PC-3 (cell line): Measurements from ENCODE around the gene SSH3. TPM values are rescaled to one million over a fixed set of nuclear protein-coding genes. Genes with fewer than 3 reads are reported as not detected.

Source experiments
- ATAC-seq: fragments of 200-7000 bp; cut with Tn5 transposase; 2 replicates; pipeline ENCODE4 v1.9.1; 2020; ENCODE audit warnings: mild to moderate bottlenecking, moderate library complexity
- BruUV-seq: library from RNA; stranded (reverse); fragments of 400-500 nt; replicated peaks from 2 replicates; lab custom pipeline; 2021; lab: Mats Ljungman, UMichigan
- CTCF ChIA-PET: fragments of 300-600 bp; sonication (Branson Sonifier 250); formaldehyde crosslinking; loops from one replicate; lab custom pipeline; 2022; ENCODE audit warnings: antibody characterized with exemption; lab: Charles Lee
- POLR2A ChIA-PET: fragments of 300-600 bp; sonication (Branson Sonifier 250); formaldehyde crosslinking; loops from one replicate; lab custom pipeline; 2022; ENCODE audit warnings: antibody characterized with exemption; ENCODE audit not compliant: unreplicated experiment; lab: Charles Lee
- DNase-seq: peaks from one replicate; pipeline ENCODE4 v3.0.0-alpha.2; 2015
- H2AFZ ChIP-seq: fragments of 300-600 bp; sonication (generic); 2 replicates; pipeline ENCODE4 v1.6.0; 2016; ENCODE audit warnings: antibody characterized with exemption, low read length
- H3F3A ChIP-seq: fragments of 300-600 bp; sonication (generic); one replicate; pipeline ENCODE4 v1.6.0; 2017; ENCODE audit warnings: antibody characterized with exemption, low read length, control low read depth, mild to moderate bottlenecking; ENCODE audit not compliant: unreplicated experiment
- H3K27ac ChIP-seq: fragments of 300-600 bp; sonication (generic); 2 replicates; pipeline ENCODE4 v1.5.1; 2016; ENCODE audit warnings: mild to moderate bottlenecking, low read length
- H3K27me3 ChIP-seq: fragments of 300-600 bp; sonication (generic); 2 replicates; pipeline ENCODE4 v1.6.1; 2016; ENCODE audit warnings: low read length, mixed read lengths
- H3K36me3 ChIP-seq: fragments of 300-600 bp; sonication (generic); 2 replicates; pipeline ENCODE4 v1.6.1; 2016; ENCODE audit warnings: low read depth, mixed run types, low read length, mixed read lengths
- H3K4me1 ChIP-seq: fragments of 300-600 bp; sonication (generic); 2 replicates; pipeline ENCODE4 v1.5.1; 2016; ENCODE audit warnings: low read length; ENCODE audit not compliant: insufficient read depth
- H3K4me2 ChIP-seq: fragments of 300-600 bp; sonication (generic); 2 replicates; pipeline ENCODE4 v1.6.0; 2016; ENCODE audit warnings: low read length
- H3K4me3 ChIP-seq: fragments of 300-600 bp; sonication (generic); 2 replicates; pipeline ENCODE4 v1.5.1; 2016; ENCODE audit warnings: mild to moderate bottlenecking, low read length, mixed read lengths
- H3K79me2 ChIP-seq: fragments of 300-600 bp; sonication (generic); 2 replicates; pipeline ENCODE4 v1.6.1; 2017; ENCODE audit warnings: low read length, mixed read lengths
- H3K9ac ChIP-seq: fragments of 300-600 bp; sonication (generic); 2 replicates; pipeline ENCODE4 v1.6.0; 2016; ENCODE audit warnings: mild to moderate bottlenecking, low read length
- H3K9me2 ChIP-seq: fragments of 300-600 bp; sonication (generic); replicated peaks from 2 replicates; pipeline ENCODE4 v1.6.1; 2016; ENCODE audit warnings: mixed run types, low read length, mixed read lengths
- H3K9me3 ChIP-seq: fragments of 300-600 bp; sonication (generic); 2 replicates; pipeline ENCODE4 v1.6.1; 2016; ENCODE audit warnings: low read length, mixed read lengths
- H4K20me1 ChIP-seq: fragments of 300-600 bp; sonication (generic); 2 replicates; pipeline ENCODE4 v1.6.1; 2016; ENCODE audit warnings: low read length, mixed read lengths
- CTCF ChIP-seq: fragments of 300-600 bp; sonication (generic); conservative IDR thresholded peaks from 2 replicates; pipeline ENCODE4 v1.5.1; 2017; ENCODE audit warnings: antibody characterized with exemption, low read depth, mild to moderate bottlenecking, low read length
- EZH2 ChIP-seq: fragments of 300-600 bp; sonication (generic); IDR thresholded peaks from one replicate; pipeline ENCODE4 v1.6.1; 2017; ENCODE audit warnings: antibody characterized with exemption, mild to moderate bottlenecking, low read length; ENCODE audit not compliant: unreplicated experiment
- EZH2phosphoT487 ChIP-seq: fragments of 300-600 bp; sonication (generic); IDR thresholded peaks from 2 replicates; pipeline ENCODE4 v1.6.1; 2018; ENCODE audit warnings: mild to moderate bottlenecking, antibody characterized with exemption, low read length, borderline replicate concordance
- intact Hi-C: fragments of 100-400 bp; cut with micrococcal nuclease; formaldehyde crosslinking; loops from 2 replicates; pipeline ENCODE4 v1.9.0; 2023
- total RNA-seq: library from RNA; depleted of rRNA; stranded (reverse); fragments of >200 nt; gene quantifications from 2 replicates; pipeline ENCODE4 v1.2.3, GENCODE V29; 2014

SSH3 gene
- total RNA-seq, 1 experiment from 2014 or later: 35.1 TPM

DNA sequence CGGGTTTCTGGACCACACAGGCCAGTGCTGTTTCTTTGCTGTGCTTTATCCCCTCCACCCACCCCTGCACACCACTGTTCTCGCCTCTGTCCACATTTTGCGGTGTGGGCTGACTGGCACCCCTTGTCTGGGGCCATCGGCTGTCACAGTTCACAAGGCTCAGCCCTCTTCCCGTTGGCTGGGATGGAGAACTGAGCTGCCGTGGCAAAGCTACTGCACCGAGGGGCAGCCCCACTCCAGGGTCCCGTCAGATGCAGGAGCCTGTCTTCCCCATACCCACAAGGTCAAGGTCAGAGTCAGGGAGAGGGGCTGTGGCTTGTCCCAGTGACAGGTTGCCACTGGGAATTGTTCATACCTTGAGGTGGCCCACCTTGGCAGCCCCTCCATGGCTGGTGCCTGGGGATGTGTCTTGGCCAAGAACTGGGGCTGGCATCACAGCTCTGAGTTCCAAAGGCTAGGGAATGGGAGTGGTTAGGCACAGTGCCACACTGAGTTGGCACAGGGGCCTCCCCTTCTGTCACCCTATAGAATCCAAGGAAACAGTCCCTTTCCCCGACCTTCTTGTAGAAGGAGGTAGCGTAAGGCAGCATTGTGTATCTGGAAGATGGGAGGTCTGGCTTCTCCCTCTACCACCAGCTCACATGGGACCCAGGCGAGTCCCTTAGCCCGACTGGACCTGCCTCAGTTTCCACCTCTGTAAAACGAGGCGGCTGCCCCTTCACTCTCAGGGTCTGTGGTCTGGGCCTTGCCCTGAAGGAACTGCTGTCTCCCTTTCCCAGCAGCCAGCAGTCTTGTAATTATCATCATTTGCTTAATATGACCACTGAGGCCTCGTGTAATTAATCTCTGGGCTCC, 33.7 kb upstream of the SSH3 start:
- no peak overlapping the region for H3K4me3 ChIP-seq
- intact Hi-C loops: loop anchor here (5.0 kb wide), 1 partner anchor 33 kb away; the partner anchor contains the start of gene SSH3

GRCh38 chr11:67270256-67271204, 32.8 kb upstream of the SSH3 start:
- ChIA-PET CTCF (no interaction called here), POLR2A (no interaction called here)
- ATAC-seq (no peak), DNase-seq (no peak)
- H3K4me1 ChIP-seq: peaks cover 31% of the 10 kb centered on the region
- H3K27ac ChIP-seq: no peak overlapping the region
- no TSS peak for BruUV-seq
- no peaks in the 10 kb centered on the region for H3F3A ChIP-seq
- no peak overlapping the region for H3K9ac ChIP-seq
- H3K79me2 ChIP-seq: peaks cover 89% of the 10 kb centered on the region
- TF ChIP-seq EZH2phosphoT487 (no peak), CTCF (no peak), EZH2 (no peak)
- intact Hi-C loops: no loop called here
- H3K36me3 ChIP-seq: peaks cover 17% of the 10 kb centered on the region; the same call in 1 of the 2 replicates
- H4K20me1 ChIP-seq: peaks cover 50% of the 10 kb centered on the region
- H3K9me3 ChIP-seq: no peaks in the 10 kb centered on the region
- H3K27me3 ChIP-seq: no peaks in the 10 kb centered on the region
- no peak overlapping the region for H3K4me2 ChIP-seq
- H3K9me2 ChIP-seq: no peaks in the 10 kb centered on the region
- H3K4me3 ChIP-seq: no peak overlapping the region
- no peak overlapping the region for H2AFZ ChIP-seq

More for the DNA sequence above, 33.7 kb upstream of the SSH3 start:
- no peak overlapping the region for H2AFZ ChIP-seq
- BruUV-seq: no TSS peak
- H3K27me3 ChIP-seq: no peaks in the 10 kb centered on the region
- no peaks in the 10 kb centered on the region for H3K9me3 ChIP-seq
- CTCF ChIA-PET: no interaction called here
- peaks cover 80% of the 10 kb centered on the region for H3K79me2 ChIP-seq
- H3K27ac ChIP-seq: no peak overlapping the region
- TF ChIP-seq CTCF (no peak), EZH2phosphoT487 (no peak), EZH2 (no peak)
- no peaks in the 10 kb centered on the region for H3K9me2 ChIP-seq
- peaks cover 31% of the 10 kb centered on the region for H3K4me1 ChIP-seq
- H4K20me1 ChIP-seq: peaks cover 49% of the 10 kb centered on the region
- H3K36me3 ChIP-seq: peaks cover 13% of the 10 kb centered on the region; the same call in 1 of the 2 replicates
- 0 out of 2 replicates have a peak overlapping the region, but pooled peaks have one; percentile 27 for H3K4me2 ChIP-seq
- DNase-seq (no peak), ATAC-seq (no peak)
- H3K9ac ChIP-seq: no peak overlapping the region
- no peaks in the 10 kb centered on the region for H3F3A ChIP-seq
- POLR2A ChIA-PET: no interaction called here
